ENCODE measurements around the gene UXT.
A peak's percentile ranks its signal among the peaks of the same experiment; 100 is the strongest.
"Not testable (repeated sequence)": the region's sequence is repeated elsewhere in the genome, so short reads cannot be mapped to it uniquely, and the experiment has no call there.

The UXT gene

GRCh38 chrX:47614618-47615017 lies 44.4 kb downstream of the UXT start:
- H3K4me1 ChIP-seq (ENCODE audit: control insufficient read depth, insufficient read depth, low read length), result no peaks in the 10 kb centered on the region
- H3K9me3 ChIP-seq (ENCODE audit: control insufficient read depth, insufficient read depth, low read length), result peaks cover 29% of the 10 kb centered on the region
- H3K36me3 ChIP-seq (ENCODE audit: control insufficient read depth, insufficient read depth, low read length), result no peaks in the 10 kb centered on the region
- H3K27me3 ChIP-seq (ENCODE audit: control insufficient read depth, insufficient read depth, low read length), result no peaks in the 10 kb centered on the region
- H3K9ac ChIP-seq (ENCODE audit: low read depth, low read length), result no peak overlapping the region
- H3K4me3 ChIP-seq (ENCODE audit: low read depth, low read length), result no peak overlapping the region
- H3K27ac ChIP-seq (ENCODE audit: low read depth, low read length), result no peak overlapping the region

GRCh38 chrX:47613082-47613481 lies 45.9 kb downstream of the UXT start:
- H3K9ac ChIP-seq (ENCODE audit: low read depth, low read length), result no peak overlapping the region
- no peaks in the 10 kb centered on the region for H3K27me3 ChIP-seq (ENCODE audit: control insufficient read depth, insufficient read depth, low read length)
- H3K36me3 ChIP-seq (ENCODE audit: control insufficient read depth, insufficient read depth, low read length), result no peaks in the 10 kb centered on the region
- no peak overlapping the region for H3K4me3 ChIP-seq (ENCODE audit: low read depth, low read length)
- no peak overlapping the region for H3K27ac ChIP-seq (ENCODE audit: low read depth, low read length)
- H3K9me3 ChIP-seq (ENCODE audit: control insufficient read depth, insufficient read depth, low read length), result peaks cover 32% of the 10 kb centered on the region
- no peaks in the 10 kb centered on the region for H3K4me1 ChIP-seq (ENCODE audit: control insufficient read depth, insufficient read depth, low read length)

GRCh38 chrX:47612418-47612817 lies 46.6 kb downstream of the UXT start:
- Histone ChIP-seq H3K9ac (ENCODE audit: low read depth, low read length) (no peak overlapping the region), H3K9me3 (ENCODE audit: control insufficient read depth, insufficient read depth, low read length) (peaks cover 30% of the 10 kb centered on the region), H3K4me3 (ENCODE audit: low read depth, low read length) (no peak overlapping the region), H3K4me1 (ENCODE audit: control insufficient read depth, insufficient read depth, low read length) (no peaks in the 10 kb centered on the region), H3K36me3 (ENCODE audit: control insufficient read depth, insufficient read depth, low read length) (no peaks in the 10 kb centered on the region), H3K27me3 (ENCODE audit: control insufficient read depth, insufficient read depth, low read length) (no peaks in the 10 kb centered on the region), H3K27ac (ENCODE audit: low read depth, low read length) (no peak overlapping the region)

- Histone ChIP-seq H3K27ac (ENCODE audit: low read depth, low read length) (no peak overlapping the region), H3K27me3 (ENCODE audit: control insufficient read depth, insufficient read depth, low read length) (no peaks in the 10 kb centered on the region)
Observed at GRCh38 chrX:47611926-47612325, 47.1 kb downstream of the UXT start.

GRCh38 chrX:47611489-47611888 lies 47.5 kb downstream of the UXT start:
- H3K36me3 ChIP-seq (ENCODE audit: control insufficient read depth, insufficient read depth, low read length), result no peaks in the 10 kb centered on the region
- H3K4me3 ChIP-seq (ENCODE audit: low read depth, low read length), result no peak overlapping the region
- H3K27me3 ChIP-seq (ENCODE audit: control insufficient read depth, insufficient read depth, low read length), result no peaks in the 10 kb centered on the region
- H3K9ac ChIP-seq (ENCODE audit: low read depth, low read length), result no peak overlapping the region
- no peaks in the 10 kb centered on the region for H3K4me1 ChIP-seq (ENCODE audit: control insufficient read depth, insufficient read depth, low read length)
- no peak overlapping the region for H3K27ac ChIP-seq (ENCODE audit: low read depth, low read length)
- peaks cover 33% of the 10 kb centered on the region for H3K9me3 ChIP-seq (ENCODE audit: control insufficient read depth, insufficient read depth, low read length)

More at GRCh38 chrX:47611926-47612325, 47.1 kb downstream of the UXT start:
- no peaks in the 10 kb centered on the region for H3K4me1 ChIP-seq (ENCODE audit: control insufficient read depth, insufficient read depth, low read length)
- H3K9ac ChIP-seq (ENCODE audit: low read depth, low read length), result no peak overlapping the region
- no peak overlapping the region for H3K4me3 ChIP-seq (ENCODE audit: low read depth, low read length)
- H3K9me3 ChIP-seq (ENCODE audit: control insufficient read depth, insufficient read depth, low read length), result peaks cover 31% of the 10 kb centered on the region
- H3K36me3 ChIP-seq (ENCODE audit: control insufficient read depth, insufficient read depth, low read length), result no peaks in the 10 kb centered on the region

- Histone ChIP-seq H3K27me3 (ENCODE audit: control insufficient read depth, insufficient read depth, low read length) (no peaks in the 10 kb centered on the region), H3K27ac (ENCODE audit: low read depth, low read length) (no peak overlapping the region), H3K9me3 (ENCODE audit: control insufficient read depth, insufficient read depth, low read length) (peaks cover 35% of the 10 kb centered on the region), H3K9ac (ENCODE audit: low read depth, low read length) (no peak overlapping the region), H3K4me3 (ENCODE audit: low read depth, low read length) (no peak overlapping the region), H3K36me3 (ENCODE audit: control insufficient read depth, insufficient read depth, low read length) (no peaks in the 10 kb centered on the region), H3K4me1 (ENCODE audit: control insufficient read depth, insufficient read depth, low read length) (no peaks in the 10 kb centered on the region)
Observed at GRCh38 chrX:47610511-47610910, 48.5 kb downstream of the UXT start.

GRCh38 chrX:47608130-47608810 lies 50.7 kb downstream of the UXT start:
- peak overlapping the region; percentile 60 for H3K27ac ChIP-seq (ENCODE audit: low read depth, low read length)

GRCh38 chrX:47607091-47607490 lies 51.9 kb downstream of the UXT start:
- Histone ChIP-seq H3K9me3 (ENCODE audit: control insufficient read depth, insufficient read depth, low read length) (peaks cover 29% of the 10 kb centered on the region), H3K27ac (ENCODE audit: low read depth, low read length) (no peak overlapping the region), H3K4me1 (ENCODE audit: control insufficient read depth, insufficient read depth, low read length) (no peaks in the 10 kb centered on the region), H3K27me3 (ENCODE audit: control insufficient read depth, insufficient read depth, low read length) (no peaks in the 10 kb centered on the region), H3K4me3 (ENCODE audit: low read depth, low read length) (no peak overlapping the region), H3K36me3 (ENCODE audit: control insufficient read depth, insufficient read depth, low read length) (no peaks in the 10 kb centered on the region), H3K9ac (ENCODE audit: low read depth, low read length) (no peak overlapping the region)

More at GRCh38 chrX:47608130-47608810, 50.7 kb downstream of the UXT start:
- H3K36me3 ChIP-seq (ENCODE audit: control insufficient read depth, insufficient read depth, low read length), result no peaks in the 10 kb centered on the region
- H3K4me3 ChIP-seq (ENCODE audit: low read depth, low read length), result no peak overlapping the region
- H3K27me3 ChIP-seq (ENCODE audit: control insufficient read depth, insufficient read depth, low read length), result no peaks in the 10 kb centered on the region
- H3K9me3 ChIP-seq (ENCODE audit: control insufficient read depth, insufficient read depth, low read length), result peaks cover 29% of the 10 kb centered on the region
- no peaks in the 10 kb centered on the region for H3K4me1 ChIP-seq (ENCODE audit: control insufficient read depth, insufficient read depth, low read length)
- no peak overlapping the region for H3K9ac ChIP-seq (ENCODE audit: low read depth, low read length)

GRCh38 chrX:47605024-47605423 lies 54.0 kb downstream of the UXT start:
- Histone ChIP-seq H3K4me3 (ENCODE audit: low read depth, low read length) (no peak overlapping the region), H3K27ac (ENCODE audit: low read depth, low read length) (no peak overlapping the region)

GRCh38 chrX:47603125-47603524 lies 55.9 kb downstream of the UXT start:
- H3K4me3 ChIP-seq (ENCODE audit: low read depth, low read length); H3K27ac ChIP-seq (ENCODE audit: low read depth, low read length); H3K9ac ChIP-seq (ENCODE audit: low read depth, low read length); H3K36me3 ChIP-seq (ENCODE audit: control insufficient read depth, insufficient read depth, low read length); H3K27me3 ChIP-seq (ENCODE audit: control insufficient read depth, insufficient read depth, low read length); H3K4me1 ChIP-seq (ENCODE audit: control insufficient read depth, insufficient read depth, low read length): not testable (repeated sequence)
- H3K9me3 ChIP-seq (ENCODE audit: control insufficient read depth, insufficient read depth, low read length), result peaks cover 26% of the 10 kb centered on the region

More at GRCh38 chrX:47605024-47605423, 54.0 kb downstream of the UXT start:
- H3K9ac ChIP-seq (ENCODE audit: low read depth, low read length), result no peak overlapping the region
- H3K9me3 ChIP-seq (ENCODE audit: control insufficient read depth, insufficient read depth, low read length), result peaks cover 27% of the 10 kb centered on the region
- no peaks in the 10 kb centered on the region for H3K4me1 ChIP-seq (ENCODE audit: control insufficient read depth, insufficient read depth, low read length)
- H3K36me3 ChIP-seq (ENCODE audit: control insufficient read depth, insufficient read depth, low read length), result no peaks in the 10 kb centered on the region
- no peaks in the 10 kb centered on the region for H3K27me3 ChIP-seq (ENCODE audit: control insufficient read depth, insufficient read depth, low read length)

Data from HUES48 (cell line).